Kidney capillary endothelial cell (primary cell): Measurements from ENCODE around the gene DAP.
"Not testable (repeated sequence)": the region's sequence is repeated elsewhere in the genome, so short reads cannot be mapped to it uniquely, and the experiment has no call there.

Source experiments
- DNase-seq: peaks from one replicate; pipeline ENCODE4 v3.0.0-alpha.2; 2018; ENCODE audit warnings: low spot score

The DAP gene

GRCh38 chr5:10631316-10631996 is 129.6 kb downstream of the DAP start:
- DNase-seq = no peak

GRCh38 chr5:10630744-10631143 is 130.3 kb downstream of the DAP start:
- not testable (repeated sequence) for DNase-seq

GRCh38 chr5:10630126-10630525 is 130.9 kb downstream of the DAP start:
- no peak for DNase-seq

GRCh38 chr5:10629682-10630081 is 131.4 kb downstream of the DAP start:
- no peak for DNase-seq
